HepG2 (cell line): ENCODE data around the gene C1orf115. TPM values are rescaled to one million over a fixed set of nuclear protein-coding genes. Genes with fewer than 3 reads are reported as not detected.

Experiments used
- AGO2 ChIP-seq: fragments of 200-400 bp; formaldehyde crosslinking; optimal IDR thresholded peaks from 2 replicates; pipeline ENCODE3; 2017; ENCODE audit warnings: mild to moderate bottlenecking, low read depth, low read length, moderate library complexity
- AKAP8 ChIP-seq: sonication (generic); formaldehyde crosslinking; IDR thresholded peaks from 2 replicates; pipeline ENCODE4 v1.5.1; 2020; ENCODE audit warnings: mild to moderate bottlenecking, missing genetic modification reagents
- CENPT ChIP-seq: sonication (generic); formaldehyde crosslinking; IDR thresholded peaks from 2 replicates; pipeline ENCODE4 v1.8.0; 2022; ENCODE audit warnings: low read depth, mild to moderate bottlenecking, moderate library complexity, missing genetic modification reagents
- ELF3 ChIP-seq: IDR thresholded peaks from 2 replicates; pipeline ENCODE4 v1.6.1; 2016; ENCODE audit warnings: missing genetic modification reagents, missing compliant biosample characterization
- GATAD2A ChIP-seq: IDR thresholded peaks from 2 replicates; pipeline ENCODE4 v1.6.1; 2016
- GLI4 ChIP-seq: sonication (generic); formaldehyde crosslinking; IDR thresholded peaks from 2 replicates; pipeline ENCODE4 v1.5.1; 2020; ENCODE audit warnings: missing genetic modification reagents, mild to moderate bottlenecking, moderate library complexity, borderline replicate concordance
- HOXA7 ChIP-seq: sonication (generic); formaldehyde crosslinking; IDR thresholded peaks from 2 replicates; pipeline ENCODE4 v1.8.1; 2022; ENCODE audit warnings: mild to moderate bottlenecking, missing genetic modification reagents, moderate library complexity
- IKZF1 ChIP-seq: fragments of 450-650 bp; IDR thresholded peaks from 2 replicates; pipeline ENCODE4 v1.7.1; 2016
- KLF13 ChIP-seq: sonication (generic); formaldehyde crosslinking; IDR thresholded peaks from 2 replicates; pipeline ENCODE4 v1.4.0; 2020; ENCODE audit warnings: mild to moderate bottlenecking, missing genetic modification reagents
- KMT2A ChIP-seq: sonication (generic); formaldehyde crosslinking; IDR thresholded peaks from 2 replicates; pipeline ENCODE4 v1.4.0; 2020; ENCODE audit warnings: missing genetic modification reagents
- LCORL ChIP-seq, 2 experiments: fragments of 450-650 bp in 1 of 2; sonication (generic) in 1 of 2; formaldehyde crosslinking in 1 of 2; IDR thresholded peaks; 2 replicates each; pipeline versions ENCODE4 v1.5.0 to v1.6.1; 2017 to 2020; ENCODE audit warnings: antibody characterized with exemption in 1 of 2, missing genetic modification reagents in 1 of 2
- MTA3 ChIP-seq: sonication (generic); formaldehyde crosslinking; IDR thresholded peaks from 2 replicates; pipeline ENCODE4 v1.4.0; 2020; ENCODE audit warnings: missing genetic modification reagents
- PHF21A ChIP-seq: sonication (generic); formaldehyde crosslinking; IDR thresholded peaks from 2 replicates; pipeline ENCODE4 v1.5.0; 2020; ENCODE audit warnings: mild to moderate bottlenecking, missing genetic modification reagents
- PPARG ChIP-seq: conservative IDR thresholded peaks from 2 replicates; pipeline ENCODE4 v1.6.1; 2016; ENCODE audit warnings: missing biosample characterization, missing genetic modification reagents
- SNAI1 ChIP-seq: sonication (generic); formaldehyde crosslinking; IDR thresholded peaks from 2 replicates; pipeline ENCODE4 v1.5.0; 2020; ENCODE audit warnings: mild to moderate bottlenecking, missing genetic modification reagents, borderline replicate concordance
- SUZ12 ChIP-seq: fragments of 150-350 bp; IDR thresholded peaks from 2 replicates; pipeline ENCODE4 v1.6.1; 2014; ENCODE audit warnings: low read depth, low read length
- TAF15 ChIP-seq: fragments of 200-400 bp; formaldehyde crosslinking; IDR thresholded peaks from one replicate; pipeline ENCODE4 v1.6.1; 2018; ENCODE audit warnings: mild to moderate bottlenecking, low read depth, low read length; ENCODE audit not compliant: poor library complexity, severe bottlenecking
- TBX2 ChIP-seq: sonication (generic); formaldehyde crosslinking; IDR thresholded peaks from 2 replicates; pipeline ENCODE4 v1.5.0; 2020; ENCODE audit warnings: missing genetic modification reagents, mild to moderate bottlenecking, borderline replicate concordance
- TEAD2 ChIP-seq: sonication (generic); formaldehyde crosslinking; IDR thresholded peaks from 2 replicates; pipeline ENCODE4 v1.9.0; 2021; ENCODE audit warnings: missing genetic modification reagents
- XBP1 ChIP-seq: sonication (generic); formaldehyde crosslinking; IDR thresholded peaks from 2 replicates; pipeline ENCODE4 v1.5.0; 2020; ENCODE audit warnings: missing genetic modification reagents
- ZNF180 ChIP-seq: sonication (generic); formaldehyde crosslinking; IDR thresholded peaks from 2 replicates; pipeline ENCODE4 v1.4.0; 2020; ENCODE audit warnings: low read depth, missing genetic modification reagents, borderline replicate concordance
- ZNF296 ChIP-seq: sonication (generic); formaldehyde crosslinking; conservative IDR thresholded peaks from 2 replicates; pipeline ENCODE4 v1.5.0; 2020; ENCODE audit warnings: mild to moderate bottlenecking, missing genetic modification reagents
- ZNF326 ChIP-seq: sonication (generic); formaldehyde crosslinking; IDR thresholded peaks from 2 replicates; pipeline ENCODE4 v1.4.0; 2020; ENCODE audit warnings: missing genetic modification reagents, borderline replicate concordance
- ZNF367 ChIP-seq: sonication (generic); formaldehyde crosslinking; IDR thresholded peaks from 2 replicates; pipeline ENCODE4 v1.4.0; 2020; ENCODE audit warnings: missing genetic modification reagents, borderline replicate concordance
- ZNF563 ChIP-seq: sonication (generic); formaldehyde crosslinking; IDR thresholded peaks from 2 replicates; pipeline ENCODE4 v1.8.0; 2022; ENCODE audit warnings: mild to moderate bottlenecking, moderate library complexity, missing genetic modification reagents
- ZNF570 ChIP-seq: sonication (generic); formaldehyde crosslinking; IDR thresholded peaks from 2 replicates; pipeline ENCODE4 v1.4.0; 2020; ENCODE audit warnings: mild to moderate bottlenecking, missing genetic modification reagents, borderline replicate concordance
- ZNF768 ChIP-seq: sonication (generic); formaldehyde crosslinking; IDR thresholded peaks from 2 replicates; pipeline ENCODE4 v1.4.0; 2020; ENCODE audit warnings: missing genetic modification reagents
- polyA plus RNA-seq, 8 experiments: library from polyadenylated mRNA; depleted of rRNA in 3 of 8; stranded (reverse) in 7 of 8; unstranded in 1 of 8; fragments of >200 nt; fragmentation: Illumina TruSeq in 4 of 8; extraction: Trizol in 4 of 8; gene quantifications; 2 replicates each; pipeline versions ENCODE4 v1.2.1 to v1.2.3, GENCODE V29; 2011 to 2016; ENCODE audit warnings: low read depth in 4 of 8, missing spikeins in 1 of 8, mixed read lengths in 1 of 8; ENCODE audit not compliant: insufficient read depth in 1 of 8
- total RNA-seq, 5 experiments: library from RNA; depleted of rRNA; stranded (reverse); fragments of >200 nt; fragmentation: Illumina TruSeq; extraction: Trizol; gene quantifications; 2 replicates each; pipeline ENCODE4 v1.2.3, GENCODE V29; 2016; ENCODE audit warnings: low read depth in 1 of 5
- TF ChIP-seq, protein P1 (sequence below): sonication (generic); formaldehyde crosslinking; IDR thresholded peaks from 2 replicates; pipeline ENCODE4 v1.4.0; 2020; ENCODE audit warnings: mild to moderate bottlenecking, missing genetic modification reagents
- TF ChIP-seq, protein P2 (sequence below): sonication (generic); formaldehyde crosslinking; IDR thresholded peaks from 2 replicates; pipeline ENCODE4 v1.5.0; 2020; ENCODE audit warnings: missing genetic modification reagents, mild to moderate bottlenecking, borderline replicate concordance

The C1orf115 gene
- total and polyA plus RNA-seq, 2 of the 13 experiments (the other 11 are each of a cell fraction or from before 2014, with no cell fraction given): 25.2 to 85.9 TPM

DNA sequence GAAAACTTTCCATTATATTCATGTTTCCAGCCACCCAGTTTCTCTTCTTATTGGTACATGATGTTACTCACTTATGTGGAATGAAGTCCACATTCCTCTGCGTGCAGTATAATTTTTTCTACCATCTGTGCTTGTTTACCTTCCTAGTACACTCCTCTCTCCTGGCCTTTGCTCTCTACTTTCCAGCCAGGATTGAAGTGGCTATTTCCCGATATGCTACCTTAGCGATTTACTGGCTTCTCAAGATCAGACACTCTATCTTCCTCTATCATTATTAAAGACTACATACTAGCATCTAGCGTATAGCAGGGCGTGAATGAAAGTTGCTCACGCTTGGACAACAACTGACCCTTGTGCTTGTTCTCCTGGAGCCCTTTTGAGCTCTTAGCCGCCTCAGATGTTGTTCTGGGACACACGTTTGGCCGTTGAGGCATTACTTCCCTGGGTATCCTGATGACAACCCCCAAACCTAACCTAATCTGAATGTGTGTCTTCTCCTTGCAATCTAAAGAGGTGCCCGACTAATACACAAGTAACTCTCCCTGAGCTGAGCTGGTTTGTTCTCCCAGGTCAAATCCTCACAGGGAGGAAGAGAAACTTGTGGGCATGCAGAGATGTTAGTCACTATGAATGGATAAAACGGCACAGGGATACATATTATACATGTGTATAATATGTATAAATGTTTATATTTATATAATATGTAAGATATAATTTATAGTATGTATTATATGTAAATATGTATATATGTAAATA, 44.6 kb downstream of the C1orf115 start (continued):
- TF ChIP-seq MTA3 (CRISPR knock-in tag) (no peak), KLF13 (CRISPR knock-in tag) (no peak), ELF3 (CRISPR knock-in tag) (peak; percentile 79), ZNF570 (CRISPR knock-in tag) (no peak), TAF15 (no peak), ZNF296 (CRISPR knock-in tag) (no peak), IKZF1 (no peak), HOXA7 (no peak), KMT2A (no peak), AKAP8 (CRISPR knock-in tag) (no peak), PHF21A (no peak), ZNF367 (CRISPR knock-in tag) (no peak), CENPT (CRISPR knock-in tag) (no peak), ZNF768 (CRISPR knock-in tag) (no peak), SNAI1 (CRISPR knock-in tag) (no peak), ZNF563 (CRISPR knock-in tag) (no peak), GATAD2A (CRISPR knock-in tag) (peak; percentile 67; the same call in 1 of the 2 replicates), PPARG (CRISPR knock-in tag) (peak; percentile 54; the same call in 1 of the 2 replicates), GLI4 (CRISPR knock-in tag) (no peak), TEAD2 (CRISPR knock-in tag) (no peak), SUZ12 (no peak), ZNF180 (CRISPR knock-in tag) (no peak), TBX2 (no peak), LCORL (IDR thresholded peaks at IDR 0.05) (no peak), LCORL (CRISPR knock-in tag; IDR thresholded peaks at IDR 0.05) (no peak), ZNF326 (no peak), XBP1 (CRISPR knock-in tag) (no peak), AGO2 (no peak)
- TF ChIP-seq, protein P1, sequence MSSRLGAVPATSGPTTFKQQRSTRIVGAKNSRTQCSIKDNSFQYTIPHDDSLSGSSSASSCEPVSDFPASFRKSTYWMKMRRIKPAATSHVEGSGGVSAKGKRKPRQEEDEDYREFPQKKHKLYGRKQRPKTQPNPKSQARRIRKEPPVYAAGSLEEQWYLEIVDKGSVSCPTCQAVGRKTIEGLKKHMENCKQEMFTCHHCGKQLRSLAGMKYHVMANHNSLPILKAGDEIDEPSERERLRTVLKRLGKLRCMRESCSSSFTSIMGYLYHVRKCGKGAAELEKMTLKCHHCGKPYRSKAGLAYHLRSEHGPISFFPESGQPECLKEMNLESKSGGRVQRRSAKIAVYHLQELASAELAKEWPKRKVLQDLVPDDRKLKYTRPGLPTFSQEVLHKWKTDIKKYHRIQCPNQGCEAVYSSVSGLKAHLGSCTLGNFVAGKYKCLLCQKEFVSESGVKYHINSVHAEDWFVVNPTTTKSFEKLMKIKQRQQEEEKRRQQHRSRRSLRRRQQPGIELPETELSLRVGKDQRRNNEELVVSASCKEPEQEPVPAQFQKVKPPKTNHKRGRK: no peak
- TF ChIP-seq, protein P2, sequence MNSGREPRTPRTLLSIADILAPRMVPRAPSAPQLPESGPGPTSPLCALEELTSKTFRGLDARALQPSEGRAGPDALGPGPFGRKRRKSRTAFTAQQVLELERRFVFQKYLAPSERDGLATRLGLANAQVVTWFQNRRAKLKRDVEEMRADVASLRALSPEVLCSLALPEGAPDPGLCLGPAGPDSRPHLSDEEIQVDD (CRISPR knock-in tag): no peak
